ENCODE measurements around the gene RXRG.
A peak's percentile ranks its signal among the peaks of the same experiment; 100 is the strongest.

RXRG gene

GRCh38 chr1:165407398-165407797, 37.5 kb downstream of the RXRG start:
- no peak for DNase-seq

- no peak for DNase-seq
Observed at GRCh38 chr1:165403835-165404482, 41.0 kb downstream of the RXRG start.

- no peak for DNase-seq
Observed at GRCh38 chr1:165402517-165403111, 42.3 kb downstream of the RXRG start.

- no peak for DNase-seq
Observed at GRCh38 chr1:165397944-165398343, 47.0 kb downstream of the RXRG start.

GRCh38 chr1:165395901-165396300, 49.0 kb downstream of the RXRG start:
- DNase-seq: no peak

- DNase-seq: no peak
Observed at GRCh38 chr1:165395478-165395877, 49.4 kb downstream of the RXRG start.

GRCh38 chr1:165392634-165393571, 52.0 kb downstream of the RXRG start:
- peak; percentile 70 for DNase-seq

GRCh38 chr1:165389609-165390008, 55.3 kb downstream of the RXRG start:
- DNase-seq: no peak

- DNase-seq: no peak
Observed at GRCh38 chr1:165387961-165388360, 57.0 kb downstream of the RXRG start.

GRCh38 chr1:165387505-165387904, 57.4 kb downstream of the RXRG start:
- no peak for DNase-seq

- DNase-seq: no peak
Observed at GRCh38 chr1:165383599-165384405, 61.1 kb downstream of the RXRG start.

- DNase-seq: no peak
Observed at GRCh38 chr1:165383067-165383466, 61.9 kb downstream of the RXRG start.

GRCh38 chr1:165381745-165382505, 63.0 kb downstream of the RXRG start:
- no peak for DNase-seq

GRCh38 chr1:165376811-165377311, 68.1 kb downstream of the RXRG start:
- no peak for DNase-seq

- DNase-seq: no peak
Observed at GRCh38 chr1:165376041-165376810, 68.7 kb downstream of the RXRG start.

- no peak for DNase-seq
Observed at GRCh38 chr1:165375623-165376022, 69.3 kb downstream of the RXRG start.

GRCh38 chr1:165371588-165372225, 73.2 kb downstream of the RXRG start:
- DNase-seq: no peak

- peak; percentile 32 for DNase-seq
Observed at GRCh38 chr1:165369255-165369848, 75.6 kb downstream of the RXRG start.

GRCh38 chr1:165367375-165367993, 77.4 kb downstream of the RXRG start:
- DNase-seq: peak; percentile 8

GRCh38 chr1:165365341-165365740, 79.6 kb downstream of the RXRG start:
- no peak for DNase-seq

All from KG1 (cell line).